Keratinocyte (primary cell): ENCODE measurements around the gene CRACR2A.

ENCODE experiments used
- CTCF ChIP-seq, 3 experiments: IDR thresholded peaks in 1 of 3; conservative IDR thresholded peaks in 1 of 3; optimal IDR thresholded peaks in 1 of 3; 2 replicates in 2 of 3; 3 replicates in 1 of 3; pipeline versions ENCODE3 to v1.5.1; 2011; ENCODE audit warnings: low read length in 3 of 3, mild to moderate bottlenecking in 3 of 3, moderate library complexity in 2 of 3, control low read depth in 1 of 3, inconsistent platforms in 1 of 3; ENCODE audit not compliant: insufficient read depth in 2 of 3; ENCODE audit errors: extremely low read depth in 1 of 3
- EZH2 ChIP-seq: IDR thresholded peaks from one replicate; pipeline ENCODE4 v1.6.1; 2012; ENCODE audit warnings: inconsistent platforms, mild to moderate bottlenecking, low read length, moderate library complexity

GRCh38 chr12:3600951-3601350 lies 152.0 kb downstream of the CRACR2A start:
- no peak for TF ChIP-seq CTCF (optimal IDR thresholded peaks at IDR 0.05 in 1 of 3, IDR thresholded peaks at IDR 0.05 in 1 of 3, conservative IDR thresholded peaks at IDR 0.05 in 1 of 3; ENCODE audit: extremely low read depth in 1 of 3, insufficient read depth in 2 of 3, low read length in 3 of 3)
- TF ChIP-seq EZH2 = no peak
